ENCODE results near the gene GPR160. TPM values are rescaled to one million over a fixed set of nuclear protein-coding genes. Genes with fewer than 3 reads are reported as not detected.

Gene GPR160
- total RNA-seq, 1 donor from 2014 or later: 1.0 TPM

GRCh38 chr3:170058127-170058526 is 20.3 kb downstream of the GPR160 start:
- DNase-seq: no peak
- ATAC-seq: no peak
- intact Hi-C loops (cut with micrococcal nuclease): no loop called here

DNA sequence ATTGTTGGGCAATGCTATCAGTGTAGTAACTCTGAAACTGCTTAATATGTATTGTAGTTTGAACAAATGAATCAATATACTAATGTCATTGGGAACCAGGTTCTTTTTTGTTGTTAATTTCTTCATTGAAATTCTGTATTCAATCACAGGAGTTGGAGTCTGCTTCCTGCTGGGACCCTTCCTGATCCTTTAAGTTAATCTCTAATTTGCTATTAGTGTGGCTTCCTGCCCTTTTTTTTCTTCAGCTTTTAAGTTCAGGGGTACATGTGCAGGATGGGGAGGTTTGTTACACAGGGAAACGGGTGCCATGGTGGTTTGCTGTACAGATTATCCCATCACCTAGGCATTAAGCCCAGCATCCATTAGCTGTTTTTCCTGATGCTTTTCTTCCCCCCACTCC is 21.7 kb downstream of the GPR160 start:
- DNase-seq: no peak
- intact Hi-C loops (cut with micrococcal nuclease): no loop called here
- ATAC-seq: no peak

GRCh38 chr3:170062068-170062467 is 24.3 kb downstream of the GPR160 start:
- intact Hi-C loops (cut with micrococcal nuclease): no loop called here
- DNase-seq (no peak), ATAC-seq (no peak)

DNA sequence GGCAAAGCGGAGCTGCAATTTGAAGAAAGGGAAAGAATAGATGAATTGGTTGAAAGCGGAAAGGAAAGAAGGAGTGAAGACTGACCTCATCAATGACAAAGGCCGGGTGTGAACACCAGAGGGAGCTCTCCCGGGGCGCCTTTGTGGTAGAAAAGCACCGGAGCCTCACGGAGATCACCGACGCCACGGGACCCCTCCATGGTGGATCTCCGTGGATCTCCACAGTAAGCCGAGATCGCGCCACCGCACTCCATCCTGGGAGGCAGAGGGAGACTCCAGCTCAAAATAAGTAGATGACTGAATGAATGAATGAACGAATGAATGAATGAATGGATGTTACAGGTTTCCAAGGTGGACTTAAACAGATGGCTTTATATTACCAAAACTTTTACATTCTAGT is 25.0 kb downstream of the GPR160 start:
- DNase-seq (no peak), ATAC-seq (no peak)
- intact Hi-C loops (cut with micrococcal nuclease): no loop called here

DNA sequence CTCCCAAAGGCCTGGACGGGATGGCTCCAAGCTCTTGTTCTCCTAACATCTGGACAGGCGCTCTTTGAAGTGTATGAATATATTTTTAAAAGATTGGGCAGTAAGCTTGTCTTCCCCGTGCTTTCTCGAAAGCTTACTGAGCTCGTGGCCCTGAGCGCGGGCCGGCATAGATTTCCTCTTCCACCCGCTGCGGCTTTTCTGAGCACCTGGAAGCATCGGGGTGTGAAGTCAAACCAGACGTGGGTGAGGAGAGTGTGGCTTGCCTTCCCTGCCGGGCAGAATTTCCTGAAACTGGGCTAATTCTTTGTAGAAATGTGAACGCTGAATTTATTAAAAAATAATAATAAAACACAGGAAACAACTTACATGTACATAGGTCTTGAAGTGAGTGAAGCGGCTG is 25.9 kb downstream of the GPR160 start:
- intact Hi-C loops (cut with micrococcal nuclease): no loop called here
- ATAC-seq: no peak
- DNase-seq: no peak

GRCh38 chr3:170064108-170064507 is 26.3 kb downstream of the GPR160 start:
- intact Hi-C loops (cut with micrococcal nuclease): no loop called here
- DNase-seq: no peak
- no peak for ATAC-seq

DNA sequence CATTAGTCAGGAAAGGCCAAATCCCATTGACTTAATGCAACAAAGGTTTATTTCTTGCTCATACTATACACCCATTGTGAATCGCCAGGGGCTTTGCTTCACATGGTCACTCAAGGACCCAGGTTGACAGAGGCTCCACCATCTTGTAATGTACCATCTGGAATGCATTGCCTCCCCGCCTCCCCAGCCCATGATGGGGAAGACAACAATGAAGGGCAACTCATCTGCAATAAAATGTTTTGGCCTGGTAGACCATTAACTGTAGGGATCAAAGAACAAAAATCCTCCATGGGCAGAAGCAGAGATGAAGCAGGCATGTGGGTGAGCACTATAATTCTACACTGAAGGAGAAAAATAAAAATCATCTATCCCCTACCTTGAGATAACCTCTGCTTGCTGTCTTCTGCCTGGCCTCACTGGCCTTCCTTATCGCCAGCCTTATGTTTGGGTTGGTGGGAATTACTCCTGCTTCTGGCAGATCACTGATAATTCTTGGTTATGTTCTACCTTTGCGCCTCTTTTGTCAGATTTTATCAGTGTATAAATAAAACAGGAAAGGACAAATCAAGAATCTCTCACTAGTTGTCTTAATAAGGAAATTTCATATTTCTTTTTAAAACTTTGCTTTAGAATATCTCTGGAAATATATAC is 37.8 kb downstream of the GPR160 start:
- no peak for DNase-seq
- intact Hi-C loops (cut with micrococcal nuclease): no loop called here
- ATAC-seq: no peak

DNA sequence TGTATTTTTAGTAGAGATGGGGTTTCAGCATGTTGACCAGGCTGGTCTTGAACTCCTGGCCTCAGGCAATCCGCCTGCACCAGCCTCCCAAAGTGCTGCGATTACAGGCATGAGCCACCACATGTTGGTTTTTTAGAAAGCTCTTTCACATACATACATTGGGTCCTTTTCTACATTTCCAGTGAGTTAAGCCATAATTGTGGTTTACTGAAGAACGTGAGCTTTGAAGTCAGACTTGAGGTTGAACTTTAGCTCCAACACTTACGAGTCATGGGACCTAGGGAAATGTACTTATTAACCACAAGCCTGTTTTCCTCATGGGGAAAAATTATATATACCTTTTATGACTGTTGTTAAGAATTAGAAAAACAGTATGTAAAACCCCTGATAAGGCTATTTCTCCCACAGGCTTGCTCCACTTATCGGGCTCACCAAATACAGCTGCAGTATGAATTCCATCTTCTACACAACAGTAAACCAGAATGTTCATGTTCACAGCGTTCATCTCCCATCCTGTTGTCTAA is 39.0 kb downstream of the GPR160 start:
- ATAC-seq (no peak), DNase-seq (no peak)
- intact Hi-C loops (cut with micrococcal nuclease): no loop called here

- DNase-seq: no peak
- no peak for ATAC-seq
- intact Hi-C loops (cut with micrococcal nuclease): no loop called here
Observed at GRCh38 chr3:170077361-170077760, 39.6 kb downstream of the GPR160 start.

DNA sequence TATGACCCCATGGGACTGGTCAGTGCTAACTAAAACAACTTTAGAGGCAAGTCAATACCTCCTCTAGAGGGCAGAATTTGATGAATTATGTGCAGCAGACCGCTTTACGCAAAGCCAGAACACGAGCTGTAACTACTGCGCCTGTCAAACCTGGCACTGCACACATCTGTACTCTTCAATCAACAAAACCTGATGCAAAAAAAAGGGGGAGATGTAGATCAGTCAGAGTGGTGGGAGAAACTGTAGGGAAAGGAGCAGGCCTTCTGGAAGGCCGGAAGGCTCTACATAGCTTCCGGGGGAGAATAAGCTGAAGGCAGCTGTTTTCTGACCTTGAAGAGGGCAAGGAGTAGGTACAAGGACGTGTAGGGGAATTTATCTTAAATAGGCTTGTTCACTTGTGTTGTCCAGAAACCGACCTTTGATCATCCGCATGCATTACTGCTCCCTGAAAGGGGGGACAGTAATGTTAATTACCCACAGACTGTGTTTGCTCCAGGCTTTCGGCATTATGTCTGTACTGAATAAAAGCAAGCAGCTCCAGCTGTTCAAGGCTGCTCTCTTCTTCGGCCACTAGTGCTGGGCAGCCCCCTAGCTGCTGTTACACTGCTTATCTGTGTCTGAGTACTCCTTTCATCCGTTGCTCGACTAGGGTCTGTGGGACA is 41.0 kb downstream of the GPR160 start:
- ATAC-seq (no peak), DNase-seq (no peak)
- intact Hi-C loops (cut with micrococcal nuclease): no loop called here

- no peak for DNase-seq
- no peak for ATAC-seq
- intact Hi-C loops (cut with micrococcal nuclease): no loop called here
Observed at GRCh38 chr3:170079536-170080165, 41.9 kb downstream of the GPR160 start.

DNA sequence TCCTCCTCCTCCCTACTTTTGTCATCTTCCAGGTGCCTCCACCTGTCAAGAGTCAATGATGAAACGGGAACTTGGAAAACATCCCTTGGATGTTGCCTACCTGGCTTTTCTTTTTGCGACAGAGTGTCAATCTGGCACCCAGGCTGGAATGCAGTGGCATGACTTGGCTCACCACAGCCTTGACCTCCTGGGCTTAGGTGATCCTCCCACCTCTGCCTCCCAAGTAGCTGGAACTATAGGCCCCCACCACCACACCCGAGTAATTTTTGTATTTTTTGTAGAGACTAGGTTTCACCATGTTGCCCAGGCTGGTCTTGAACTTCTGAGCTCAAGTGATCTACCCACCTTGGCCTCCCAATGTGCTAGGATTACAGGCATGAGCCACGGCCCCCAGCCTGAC is 42.8 kb downstream of the GPR160 start:
- DNase-seq (no peak), ATAC-seq (no peak)
- intact Hi-C loops (cut with micrococcal nuclease): no loop called here

- ATAC-seq: no peak
Observed at GRCh38 chr3:170081079-170081741, 43.4 kb downstream of the GPR160 start.

GRCh38 chr3:170083343-170083742 is 45.5 kb downstream of the GPR160 start:
- intact Hi-C loops (cut with micrococcal nuclease): no loop called here
- DNase-seq (no peak), ATAC-seq (no peak)

More at GRCh38 chr3:170081079-170081741, 43.4 kb downstream of the GPR160 start:
- no peak for DNase-seq
- intact Hi-C loops (cut with micrococcal nuclease): no loop called here

DNA sequence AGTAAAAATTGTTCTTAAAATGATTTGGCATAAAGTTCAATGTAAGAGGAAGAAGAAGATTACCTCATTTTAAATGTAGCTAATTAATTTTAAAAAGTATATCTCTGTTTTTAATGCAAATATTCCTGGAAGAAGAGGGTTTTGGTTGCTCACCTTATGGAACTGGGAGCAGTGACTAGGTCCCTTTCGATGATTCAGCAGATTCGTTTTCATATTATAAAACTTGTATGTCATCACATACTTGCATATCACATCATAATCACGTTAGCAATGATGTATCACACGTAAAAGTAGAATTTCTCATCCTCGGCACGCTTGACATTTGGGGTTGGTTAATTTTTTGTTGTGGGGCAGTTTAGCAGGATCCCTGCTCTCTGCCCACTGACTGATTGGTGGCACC is 47.6 kb downstream of the GPR160 start:
- intact Hi-C loops (cut with micrococcal nuclease): no loop called here
- no peak for ATAC-seq

GRCh38 chr3:170089862-170090600 is 52.2 kb downstream of the GPR160 start:
- intact Hi-C loops (cut with micrococcal nuclease): no loop called here
- ATAC-seq (no peak), DNase-seq (no peak)

More for the DNA sequence above, 47.6 kb downstream of the GPR160 start:
- no peak for DNase-seq

GRCh38 chr3:170090601-170090981 is 52.8 kb downstream of the GPR160 start:
- intact Hi-C loops (cut with micrococcal nuclease): no loop called here
- ATAC-seq (no peak), DNase-seq (no peak)

GRCh38 chr3:170092907-170093306 is 55.1 kb downstream of the GPR160 start:
- no peak for DNase-seq
- intact Hi-C loops (cut with micrococcal nuclease): no loop called here
- ATAC-seq: no peak

DNA sequence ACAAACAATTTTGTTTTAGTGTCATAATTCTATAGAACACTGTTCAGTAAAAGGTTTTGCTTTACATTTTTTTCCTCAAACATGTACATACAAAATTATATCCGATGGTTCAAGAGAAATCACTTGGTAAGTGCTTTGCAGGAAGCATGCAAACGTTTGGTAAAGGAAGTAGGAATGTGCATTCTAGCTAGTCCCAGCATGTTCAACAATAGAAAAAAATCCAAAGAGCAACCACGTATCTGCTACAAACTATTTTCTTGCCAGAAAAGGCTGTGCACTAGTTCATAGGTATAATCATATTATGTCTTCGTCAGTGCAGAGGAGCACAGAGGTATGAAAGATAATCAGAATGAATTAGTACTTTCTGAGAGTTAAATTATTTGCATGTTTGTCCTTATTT is 58.0 kb downstream of the GPR160 start:
- ATAC-seq (no peak), DNase-seq (no peak)
- intact Hi-C loops (cut with micrococcal nuclease): no loop called here

Measured in left ventricle myocardium superior (tissue), 1 donor.